HG03439 (cell line): ENCODE data around the gene C4A.
"Not testable (repeated sequence)": the region's sequence is repeated elsewhere in the genome, so short reads cannot be mapped to it uniquely, and the experiment has no call there.

Experiments
- ATAC-seq: cut with Tn5 transposase; IDR thresholded peaks from one replicate; pipeline ENCODE4 v1.9.1; 2021; ENCODE audit warnings: mild to moderate bottlenecking, moderate library complexity; ENCODE audit not compliant: unreplicated experiment

C4A gene

DNA sequence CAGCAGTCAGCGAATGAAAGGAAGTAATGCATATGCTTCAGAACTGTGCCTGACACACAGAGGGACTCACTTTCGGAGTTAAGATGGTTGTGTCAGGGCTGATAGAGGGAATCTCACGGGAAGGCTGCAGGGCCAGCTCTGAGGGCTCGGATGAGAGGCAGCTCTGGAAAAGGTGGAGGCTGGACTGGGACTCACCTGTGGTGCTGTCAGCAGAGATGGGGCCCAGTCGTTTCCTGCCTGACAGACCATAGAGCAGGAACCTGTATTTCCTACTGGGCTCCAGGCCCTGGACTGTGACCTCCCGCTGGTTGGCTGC, 65.6 kb downstream of the C4A start:
- ATAC-seq = no peak

DNA sequence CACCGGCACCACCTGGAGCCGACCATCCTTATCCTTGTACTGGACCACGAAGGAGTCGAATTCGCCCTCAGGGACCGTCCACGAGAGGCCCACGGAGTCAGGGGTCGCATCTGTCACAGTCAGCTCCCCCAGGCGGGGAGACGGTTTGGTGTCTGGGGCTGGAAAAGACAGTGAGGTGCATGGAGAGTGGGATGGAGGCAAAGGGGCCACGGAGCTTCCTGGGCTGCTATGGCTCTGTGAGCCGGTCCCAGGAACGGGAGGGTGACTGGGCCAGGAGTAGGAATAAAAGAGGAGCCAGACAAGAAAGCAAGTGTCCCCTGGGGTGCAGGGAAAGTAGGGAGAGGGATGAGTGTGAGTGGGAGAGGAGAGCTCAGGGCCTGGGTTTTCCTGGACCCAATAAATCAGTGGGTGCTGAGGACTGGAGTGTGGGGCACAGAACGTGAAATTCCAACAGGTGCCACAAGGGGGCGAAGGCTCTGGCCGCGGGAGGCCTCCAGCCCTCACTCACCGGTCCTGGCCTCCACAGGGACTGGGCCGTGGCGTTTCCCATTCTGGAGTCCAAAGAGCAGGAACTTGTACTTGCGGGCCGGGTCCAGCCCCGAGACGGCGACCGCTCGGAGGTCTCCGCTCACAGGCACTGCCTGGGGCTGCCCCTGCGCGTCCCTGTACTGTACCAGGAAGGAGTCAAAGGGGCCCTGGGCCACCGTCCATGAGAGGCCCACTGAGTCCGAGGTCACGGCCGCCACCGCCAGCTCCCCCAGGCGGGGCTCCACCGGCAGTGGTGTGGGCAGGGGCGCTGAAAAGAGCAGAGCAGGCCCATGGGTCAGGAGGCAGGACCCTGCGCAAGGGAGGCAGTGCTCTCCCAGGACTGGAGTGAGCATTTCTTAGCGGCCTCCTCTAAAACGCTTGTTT, 66.3 kb downstream of the C4A start:
- peak; percentile 58 for ATAC-seq

DNA sequence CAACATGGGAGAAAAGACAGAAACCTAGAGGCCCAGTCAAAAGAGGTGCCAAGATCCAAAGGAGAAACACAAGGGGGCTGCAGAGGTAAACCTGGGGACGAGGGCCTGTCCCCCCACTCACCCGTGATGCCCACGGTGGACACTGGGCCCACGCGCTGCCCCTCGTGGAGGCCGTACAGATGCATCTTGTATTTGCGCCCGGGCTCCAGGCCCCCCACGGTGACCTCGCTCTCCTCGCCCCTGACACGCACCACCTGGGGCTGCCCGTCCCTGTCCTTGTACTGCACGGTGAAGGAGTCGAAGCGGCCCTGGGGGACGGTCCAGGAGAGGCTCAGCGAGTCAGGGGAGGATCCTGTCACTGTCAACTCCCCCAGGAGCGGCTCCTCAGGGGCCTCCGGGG, 67.3 kb downstream of the C4A start:
- not testable (repeated sequence) for ATAC-seq

DNA sequence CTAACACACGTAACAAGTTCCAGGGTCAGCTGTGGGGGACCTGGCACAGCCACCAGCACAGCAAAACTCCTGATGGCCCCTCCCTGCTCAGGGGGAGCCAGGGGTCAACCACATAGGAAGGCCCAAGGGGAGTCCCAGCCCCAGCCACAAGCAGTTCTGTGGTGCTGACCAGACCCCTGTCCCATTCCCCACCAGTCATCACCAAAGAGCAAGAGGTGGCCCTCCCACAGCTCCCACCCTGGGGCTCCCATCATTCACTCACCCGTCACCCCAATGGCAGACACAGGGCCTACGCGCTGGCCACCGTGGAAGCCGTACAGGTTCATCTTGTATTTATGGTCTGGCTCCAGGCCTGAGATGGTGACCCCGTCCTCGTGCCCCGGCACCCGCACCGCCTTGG, 67.9 kb downstream of the C4A start:
- ATAC-seq = not testable (repeated sequence)

DNA sequence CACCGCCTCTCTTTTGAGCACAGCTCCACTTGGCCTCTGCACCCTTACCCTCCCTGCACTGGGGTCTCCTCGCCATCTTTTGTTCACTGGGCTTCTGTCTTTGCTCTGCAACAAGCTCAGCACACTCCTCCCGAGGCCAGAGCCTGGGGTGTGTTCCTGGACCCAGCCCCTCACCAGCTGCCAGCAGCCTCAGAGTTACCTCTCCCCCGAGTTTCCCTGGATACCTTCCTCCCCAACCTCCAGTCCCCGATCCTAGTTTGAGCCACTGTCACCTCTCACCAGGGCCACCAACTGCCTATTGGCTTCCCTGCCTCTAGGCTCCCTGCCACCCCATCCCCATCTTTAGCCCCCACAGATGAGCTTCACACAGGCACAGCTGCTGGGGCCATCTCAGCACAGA, 68.7 kb downstream of the C4A start:
- no peak for ATAC-seq
